Measurements from ENCODE around the gene BCL2L14. TPM values are rescaled to one million over a fixed set of nuclear protein-coding genes. Genes with fewer than 3 reads are reported as not detected.

BCL2L14 gene
- not detected in 2 replicates for total RNA-seq
- polyA plus RNA-seq (2012), result 0.19 TPM

- peak; percentile 36 for DNase-seq (ENCODE audit: low read depth)
Observed at GRCh38 chr12:12070674-12071656, at the start of gene BCL2L14. TSS of gene BCL2L14 (plus strand) at chr12:12070939. CDS start at chr12:12079306, 8,367 bp downstream.

- no peak for DNase-seq (ENCODE audit: low read depth)
Observed at GRCh38 chr12:12022306-12022936, 48.3 kb upstream of the BCL2L14 start.

GRCh38 chr12:12023456-12023855 lies 47.3 kb upstream of the BCL2L14 start:
- DNase-seq (ENCODE audit: low read depth), result no peak

- no peak for DNase-seq (ENCODE audit: low read depth)
Observed at GRCh38 chr12:12024911-12025682, 45.6 kb upstream of the BCL2L14 start.

- DNase-seq (ENCODE audit: low read depth), result no peak
Observed at GRCh38 chr12:12025799-12026386, 44.8 kb upstream of the BCL2L14 start.

- DNase-seq (ENCODE audit: low read depth), result no peak
Observed at GRCh38 chr12:12028668-12029402, 41.9 kb upstream of the BCL2L14 start.

- DNase-seq (ENCODE audit: low read depth), result no peak
Observed at GRCh38 chr12:12029653-12030052, 41.1 kb upstream of the BCL2L14 start.

- no peak for DNase-seq (ENCODE audit: low read depth)
Observed at GRCh38 chr12:12032260-12032791, 38.4 kb upstream of the BCL2L14 start.

- peak; percentile 78 for DNase-seq (ENCODE audit: low read depth)
Observed at GRCh38 chr12:12032851-12033797, 37.6 kb upstream of the BCL2L14 start.

- no peak for DNase-seq (ENCODE audit: low read depth)
Observed at GRCh38 chr12:12033824-12034223, 36.9 kb upstream of the BCL2L14 start.

GRCh38 chr12:12034344-12034743 lies 36.4 kb upstream of the BCL2L14 start:
- DNase-seq (ENCODE audit: low read depth), result no peak

GRCh38 chr12:12035229-12035628 lies 35.5 kb upstream of the BCL2L14 start:
- no peak for DNase-seq (ENCODE audit: low read depth)

- no peak for DNase-seq (ENCODE audit: low read depth)
Observed at GRCh38 chr12:12036901-12037300, 33.8 kb upstream of the BCL2L14 start.

- DNase-seq (ENCODE audit: low read depth), result no peak
Observed at GRCh38 chr12:12039897-12040296, 30.8 kb upstream of the BCL2L14 start.

- no peak for DNase-seq (ENCODE audit: low read depth)
Observed at GRCh38 chr12:12046401-12046800, 24.3 kb upstream of the BCL2L14 start.

GRCh38 chr12:12047682-12048081 lies 23.1 kb upstream of the BCL2L14 start:
- DNase-seq (ENCODE audit: low read depth), result no peak

GRCh38 chr12:12048266-12048665 lies 22.5 kb upstream of the BCL2L14 start:
- no peak for DNase-seq (ENCODE audit: low read depth)

GRCh38 chr12:12048714-12049113 lies 22.0 kb upstream of the BCL2L14 start:
- DNase-seq (ENCODE audit: low read depth), result no peak

- DNase-seq (ENCODE audit: low read depth), result no peak
Observed at GRCh38 chr12:12051668-12052067, 19.1 kb upstream of the BCL2L14 start.
